Activated T-helper 9 cell treated with anti-CD3 and anti-CD28 coated beads, Interleukin-2, amount 50 U/mL, for 16 hours (primary cell): ENCODE data around the gene LLGL2.
"Not testable (repeated sequence)": the region's sequence is repeated elsewhere in the genome, so short reads cannot be mapped to it uniquely, and the experiment has no call there.

ENCODE experiments used
- DNase-seq: peaks from one replicate; pipeline ENCODE4 v3.0.0-alpha.2; 2020; ENCODE audit warnings: low read depth

Gene LLGL2, protein sequence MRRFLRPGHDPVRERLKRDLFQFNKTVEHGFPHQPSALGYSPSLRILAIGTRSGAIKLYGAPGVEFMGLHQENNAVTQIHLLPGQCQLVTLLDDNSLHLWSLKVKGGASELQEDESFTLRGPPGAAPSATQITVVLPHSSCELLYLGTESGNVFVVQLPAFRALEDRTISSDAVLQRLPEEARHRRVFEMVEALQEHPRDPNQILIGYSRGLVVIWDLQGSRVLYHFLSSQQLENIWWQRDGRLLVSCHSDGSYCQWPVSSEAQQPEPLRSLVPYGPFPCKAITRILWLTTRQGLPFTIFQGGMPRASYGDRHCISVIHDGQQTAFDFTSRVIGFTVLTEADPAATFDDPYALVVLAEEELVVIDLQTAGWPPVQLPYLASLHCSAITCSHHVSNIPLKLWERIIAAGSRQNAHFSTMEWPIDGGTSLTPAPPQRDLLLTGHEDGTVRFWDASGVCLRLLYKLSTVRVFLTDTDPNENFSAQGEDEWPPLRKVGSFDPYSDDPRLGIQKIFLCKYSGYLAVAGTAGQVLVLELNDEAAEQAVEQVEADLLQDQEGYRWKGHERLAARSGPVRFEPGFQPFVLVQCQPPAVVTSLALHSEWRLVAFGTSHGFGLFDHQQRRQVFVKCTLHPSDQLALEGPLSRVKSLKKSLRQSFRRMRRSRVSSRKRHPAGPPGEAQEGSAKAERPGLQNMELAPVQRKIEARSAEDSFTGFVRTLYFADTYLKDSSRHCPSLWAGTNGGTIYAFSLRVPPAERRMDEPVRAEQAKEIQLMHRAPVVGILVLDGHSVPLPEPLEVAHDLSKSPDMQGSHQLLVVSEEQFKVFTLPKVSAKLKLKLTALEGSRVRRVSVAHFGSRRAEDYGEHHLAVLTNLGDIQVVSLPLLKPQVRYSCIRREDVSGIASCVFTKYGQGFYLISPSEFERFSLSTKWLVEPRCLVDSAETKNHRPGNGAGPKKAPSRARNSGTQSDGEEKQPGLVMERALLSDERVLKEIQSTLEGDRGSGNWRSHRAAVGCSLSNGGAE

DNA sequence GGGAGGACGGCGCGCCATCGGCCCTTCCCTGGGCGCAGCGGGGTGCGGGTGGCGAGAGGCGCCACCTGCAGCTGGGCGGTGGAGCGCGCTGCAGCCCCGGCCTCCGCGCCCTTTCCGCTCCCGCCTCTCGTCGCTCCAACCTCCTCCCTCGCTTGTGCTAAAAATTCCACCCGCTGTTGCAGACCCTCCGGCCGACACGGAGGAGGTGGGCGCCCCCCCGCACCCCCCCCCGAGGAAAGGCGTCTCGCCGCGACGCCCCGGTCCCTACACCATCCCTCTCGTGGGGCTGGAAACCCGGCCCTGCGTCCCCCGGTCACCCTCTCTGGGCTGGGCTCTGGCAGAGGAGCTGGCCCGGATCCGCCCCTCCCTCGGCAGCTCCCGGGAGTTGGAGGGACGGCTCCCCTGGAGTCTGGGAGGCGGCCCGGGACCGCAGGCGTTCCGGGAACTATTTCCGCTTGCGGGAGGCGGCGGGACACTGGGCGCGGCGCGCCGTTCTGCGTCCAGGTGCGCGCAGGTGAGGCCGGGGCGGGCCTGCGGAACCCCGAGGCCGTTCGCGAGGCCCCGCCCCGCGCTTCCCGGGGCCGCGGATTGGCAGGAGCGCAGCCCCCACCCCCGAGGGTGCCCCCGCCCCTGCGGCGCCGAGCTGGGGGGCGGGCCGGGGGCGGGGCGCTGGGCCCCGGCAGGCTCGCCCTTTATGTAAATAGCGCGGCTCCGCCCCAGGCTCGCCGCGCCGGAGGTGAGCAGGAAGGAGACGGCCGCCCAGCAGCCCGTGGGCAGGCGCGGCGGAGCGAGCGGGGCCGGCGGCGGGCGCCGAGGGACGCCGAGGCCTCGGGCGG is at the start of gene LLGL2:
Gene LLGL2 (plus strand): TSS at position 728 of the 836 bp plus-strand sequence. CDS start 17,730 bp downstream, outside the sequence.
- peak; percentile 81 for DNase-seq

- no peak for DNase-seq
Measured at GRCh38 chr17:75475851-75476250, 49.6 kb upstream of the LLGL2 start.

DNA sequence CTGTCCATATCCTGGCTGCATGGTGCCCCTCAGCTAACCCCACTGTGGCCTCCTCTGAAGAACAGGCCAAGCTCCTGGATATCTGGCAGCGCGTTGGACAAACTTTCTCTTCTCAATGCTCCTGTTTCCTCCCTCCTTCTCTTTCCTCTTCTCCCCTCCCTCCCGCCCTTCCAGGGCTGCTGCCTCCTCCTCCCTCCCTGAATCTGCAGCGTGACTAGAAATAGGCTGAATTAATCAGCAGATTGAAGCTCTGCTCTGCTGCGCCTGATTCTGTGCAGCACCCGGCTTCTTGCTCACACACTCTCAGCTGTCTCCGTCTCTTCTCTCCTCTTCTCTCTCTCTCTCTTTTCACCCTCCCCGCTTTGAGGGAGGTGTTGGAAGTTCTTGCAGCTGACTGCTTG is 49.2 kb upstream of the LLGL2 start:
- DNase-seq: no peak

DNA sequence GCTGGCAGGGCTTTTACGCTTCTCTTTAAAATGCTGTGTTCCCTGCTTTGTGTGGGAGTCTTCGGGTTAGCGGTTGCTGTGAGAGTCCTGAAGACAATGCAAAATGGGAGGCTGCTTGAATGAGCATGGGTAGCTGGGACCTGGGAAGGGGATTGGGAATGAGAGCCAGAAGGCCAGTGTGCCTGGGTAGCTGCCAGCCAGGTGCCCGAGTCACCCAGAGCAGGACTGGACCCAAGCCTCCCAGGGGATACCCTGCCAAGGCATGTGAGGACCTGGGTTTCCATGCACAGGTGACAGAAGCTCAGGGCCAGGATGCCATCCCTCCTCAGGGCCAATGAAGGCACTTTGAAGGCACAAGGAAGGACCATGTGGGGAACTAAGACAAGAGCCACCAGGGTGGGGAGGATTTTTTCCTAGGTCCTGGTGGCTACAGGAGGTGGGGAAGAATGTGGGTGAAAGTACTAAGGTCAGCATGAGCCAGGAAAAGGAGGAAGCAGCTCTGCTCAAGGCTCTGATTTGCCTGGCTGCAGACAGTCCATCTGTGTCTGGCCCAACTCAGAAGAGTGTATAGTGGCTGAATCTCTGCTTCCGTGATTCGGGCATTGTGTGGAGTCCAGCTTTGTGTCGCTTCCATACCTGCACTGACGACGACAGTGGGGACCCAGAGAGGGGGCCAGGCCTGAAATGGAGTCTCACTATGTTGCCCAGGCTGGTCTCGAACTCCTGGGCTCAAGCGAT is 48.6 kb upstream of the LLGL2 start:
- no peak for DNase-seq

- DNase-seq: not testable (repeated sequence)
Measured at GRCh38 chr17:75477490-75477862, 48.0 kb upstream of the LLGL2 start.

DNA sequence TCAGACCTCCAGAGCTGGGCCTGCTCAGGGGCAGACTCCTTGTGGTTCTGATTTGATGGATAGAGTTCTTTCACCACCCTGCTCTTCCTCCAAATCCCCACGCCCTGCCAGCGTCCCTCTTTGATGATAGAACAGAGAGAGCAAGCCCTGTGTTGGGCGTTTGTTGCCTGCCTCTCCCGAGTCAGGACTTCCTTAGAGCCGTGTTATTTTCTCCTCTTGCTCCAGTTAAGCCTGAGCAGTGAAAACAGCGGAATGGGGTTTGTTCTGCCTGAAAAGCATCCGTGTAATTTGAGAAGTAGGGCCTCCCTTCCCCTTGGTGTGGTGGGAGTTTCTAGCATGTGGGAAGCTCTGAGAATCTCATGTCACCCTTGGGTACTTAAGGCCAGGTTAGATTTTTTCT is 47.0 kb upstream of the LLGL2 start:
- no peak for DNase-seq

GRCh38 chr17:75480281-75480680 is 45.2 kb upstream of the LLGL2 start:
- DNase-seq: no peak

DNA sequence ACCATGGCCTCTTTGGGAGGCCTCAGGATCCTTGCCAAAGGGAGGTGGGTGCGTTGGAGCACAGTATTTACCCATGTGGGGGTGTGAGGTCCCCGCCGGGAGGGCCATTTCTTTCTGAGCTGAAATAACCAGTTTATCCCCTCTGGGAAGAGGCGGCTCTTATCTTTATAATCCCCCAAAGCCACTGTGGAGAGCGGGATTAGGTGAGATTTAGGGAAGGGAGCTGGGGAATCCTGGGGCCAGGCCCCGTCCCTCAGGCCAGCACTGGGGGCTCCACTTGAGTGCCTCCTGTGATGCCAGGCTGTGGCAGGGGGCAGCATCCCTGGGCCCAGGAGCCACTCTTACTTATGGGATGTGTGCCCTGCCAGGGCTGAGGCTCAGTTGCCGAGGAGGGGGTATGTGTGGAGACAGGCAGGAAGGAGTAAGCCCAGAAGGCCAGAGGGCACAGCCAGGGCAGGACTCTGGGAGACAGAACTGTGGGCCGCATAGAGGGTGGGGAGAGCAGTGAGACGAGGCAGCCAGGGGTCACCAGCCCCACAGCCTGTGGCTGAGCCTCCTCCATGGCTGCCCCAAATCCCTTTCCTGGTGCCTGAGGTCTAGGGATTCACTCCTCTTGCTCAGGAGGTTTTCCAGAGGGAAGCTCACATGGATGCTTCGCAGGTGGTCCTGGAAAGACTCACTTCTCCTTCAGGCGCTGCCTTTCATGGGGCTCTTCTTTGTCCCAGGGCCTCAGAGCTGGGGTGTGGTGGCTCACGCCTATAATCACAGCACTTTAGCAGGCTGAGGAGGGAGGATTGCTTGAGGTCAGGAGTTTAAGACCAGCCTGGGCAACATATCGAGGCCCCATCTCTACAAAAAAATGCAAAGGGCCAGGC is 44.1 kb upstream of the LLGL2 start:
- no peak for DNase-seq

DNA sequence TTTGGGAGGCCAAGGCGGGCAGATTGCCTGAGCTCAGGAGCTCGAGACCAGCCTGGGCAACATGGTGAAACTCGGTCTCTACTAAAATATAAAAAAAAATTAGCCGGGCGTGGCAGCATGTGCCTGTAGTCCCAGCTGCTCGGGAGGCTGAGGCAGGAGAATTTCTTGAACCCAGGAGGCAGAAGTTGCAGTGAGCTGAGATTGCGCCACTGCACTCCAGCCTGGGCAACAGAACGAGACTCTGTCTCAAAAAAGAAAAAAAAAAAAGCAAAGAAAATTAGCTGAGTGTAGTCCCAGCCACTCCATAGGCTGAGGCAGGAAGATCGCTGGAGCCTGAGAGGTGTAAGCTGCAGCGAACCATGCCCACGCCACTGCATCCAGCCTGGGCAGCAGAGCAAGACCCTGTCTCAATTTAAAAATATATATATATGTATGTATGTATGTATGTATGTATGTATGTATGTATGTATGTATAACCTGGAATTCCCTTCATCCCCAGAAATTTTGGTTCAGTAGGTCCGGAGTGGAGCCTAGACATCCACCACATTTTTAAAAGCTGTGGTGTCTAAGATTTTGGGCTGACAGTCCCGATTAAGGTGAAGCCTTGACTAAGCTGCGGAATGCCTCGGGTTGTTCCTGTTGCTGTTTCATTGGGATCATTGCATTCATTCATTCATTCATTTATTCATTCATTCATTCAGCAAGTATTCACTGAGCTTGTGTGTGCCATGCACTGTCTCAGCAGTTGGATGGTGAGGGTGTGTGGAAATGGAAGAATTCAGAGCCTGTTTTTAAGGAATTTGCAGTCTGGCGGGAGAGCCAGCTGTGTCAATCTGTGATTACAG is 43.2 kb upstream of the LLGL2 start:
- no peak for DNase-seq

DNA sequence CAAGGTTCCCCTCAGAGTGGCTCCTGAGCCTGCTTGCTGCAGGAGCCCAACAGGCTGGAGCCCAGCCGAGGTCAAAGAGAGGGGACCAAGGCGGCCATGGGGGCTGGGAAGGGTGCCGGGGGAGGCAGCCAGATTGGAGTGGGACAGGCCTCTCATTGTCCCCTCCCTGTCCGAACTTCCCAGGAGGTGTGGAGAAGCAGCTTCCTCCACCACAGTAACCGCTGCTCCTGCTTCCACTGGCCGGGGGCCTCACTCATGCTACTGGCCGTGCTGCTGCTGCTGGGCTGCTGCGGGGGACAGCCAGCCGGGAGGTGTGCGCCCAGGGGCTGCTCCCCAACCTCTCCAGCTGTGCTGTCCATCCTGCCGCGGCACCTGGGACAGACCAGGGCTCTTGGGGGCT is 39.8 kb upstream of the LLGL2 start:
- DNase-seq: no peak

DNA sequence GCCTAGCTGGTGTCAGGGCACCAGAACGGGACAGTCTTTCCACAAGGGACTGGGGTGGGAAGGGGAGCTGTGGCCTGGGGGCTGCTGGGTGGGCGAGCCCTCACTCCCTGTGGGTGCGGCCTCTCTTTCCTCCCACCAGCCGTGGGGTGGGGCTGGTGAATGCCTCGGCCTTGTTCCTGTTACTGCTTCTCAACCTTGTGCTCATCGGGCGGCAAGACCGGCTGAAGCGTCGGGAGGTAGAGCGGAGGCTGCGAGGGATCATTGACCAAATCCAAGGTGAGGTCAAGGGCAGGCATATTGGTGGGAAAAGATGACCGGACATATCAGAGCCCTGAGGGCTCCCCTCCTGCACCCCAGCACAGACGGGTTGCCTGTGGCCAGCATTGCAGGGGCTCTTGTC is 39.3 kb upstream of the LLGL2 start:
- no peak for DNase-seq

DNA sequence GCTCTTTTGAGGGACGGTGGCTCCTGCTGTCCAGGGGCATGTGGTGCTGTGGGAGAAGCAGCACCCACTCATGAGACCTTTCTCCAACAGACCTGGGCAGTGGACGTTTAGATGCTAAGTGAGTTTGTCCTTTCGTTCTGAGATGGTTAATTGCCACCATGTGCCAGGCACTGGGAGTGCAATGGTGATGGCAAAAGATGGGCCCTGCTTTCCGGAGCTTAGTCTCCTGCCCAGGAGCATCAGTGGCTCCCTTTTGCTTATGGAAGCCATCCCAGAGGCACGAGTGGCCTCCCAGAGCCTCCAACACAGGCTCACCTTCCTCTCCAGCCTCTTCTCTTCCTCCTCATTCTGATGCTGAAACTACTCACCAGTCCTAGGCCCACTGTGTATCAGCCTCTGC is 38.5 kb upstream of the LLGL2 start:
- no peak for DNase-seq

DNA sequence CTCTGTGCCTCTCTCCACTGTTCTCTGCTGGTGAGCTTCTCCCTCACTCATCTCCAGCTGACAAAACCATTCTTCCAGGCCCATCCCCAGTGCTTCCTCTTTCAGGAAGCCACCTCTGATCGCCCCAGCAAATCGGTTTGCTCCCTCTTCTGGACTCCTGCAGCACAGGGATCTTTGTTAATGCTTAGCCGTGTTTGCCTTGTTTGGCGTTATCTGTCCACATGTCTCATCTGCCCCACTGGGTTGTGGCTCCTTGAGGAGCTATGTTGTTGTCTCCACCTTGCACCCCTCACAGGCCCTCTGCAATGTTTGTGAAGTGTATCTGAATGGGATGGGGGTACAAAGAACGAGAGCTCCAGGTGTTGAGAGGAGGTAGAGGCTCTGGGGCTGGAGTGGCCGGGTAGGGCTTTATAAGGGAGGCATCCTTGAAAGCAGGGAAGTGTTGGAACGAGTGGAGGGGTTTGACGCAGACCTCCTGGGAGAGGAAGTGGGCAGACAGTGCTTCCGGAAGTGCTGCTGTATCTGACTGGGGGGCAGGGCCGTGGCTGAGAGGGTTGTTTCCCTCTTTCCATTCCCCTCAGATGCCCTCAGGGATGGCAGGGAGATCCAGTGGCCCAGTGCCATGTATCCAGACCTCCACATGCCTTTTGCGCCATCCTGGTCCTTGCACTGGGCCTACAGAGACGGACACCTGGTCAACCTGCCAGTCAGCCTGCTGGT is 38.0 kb upstream of the LLGL2 start:
- no peak for DNase-seq

- no peak for DNase-seq
Measured at GRCh38 chr17:75488693-75489510, 36.6 kb upstream of the LLGL2 start.

- DNase-seq: no peak
Measured at GRCh38 chr17:75489511-75489955, 36.0 kb upstream of the LLGL2 start.

DNA sequence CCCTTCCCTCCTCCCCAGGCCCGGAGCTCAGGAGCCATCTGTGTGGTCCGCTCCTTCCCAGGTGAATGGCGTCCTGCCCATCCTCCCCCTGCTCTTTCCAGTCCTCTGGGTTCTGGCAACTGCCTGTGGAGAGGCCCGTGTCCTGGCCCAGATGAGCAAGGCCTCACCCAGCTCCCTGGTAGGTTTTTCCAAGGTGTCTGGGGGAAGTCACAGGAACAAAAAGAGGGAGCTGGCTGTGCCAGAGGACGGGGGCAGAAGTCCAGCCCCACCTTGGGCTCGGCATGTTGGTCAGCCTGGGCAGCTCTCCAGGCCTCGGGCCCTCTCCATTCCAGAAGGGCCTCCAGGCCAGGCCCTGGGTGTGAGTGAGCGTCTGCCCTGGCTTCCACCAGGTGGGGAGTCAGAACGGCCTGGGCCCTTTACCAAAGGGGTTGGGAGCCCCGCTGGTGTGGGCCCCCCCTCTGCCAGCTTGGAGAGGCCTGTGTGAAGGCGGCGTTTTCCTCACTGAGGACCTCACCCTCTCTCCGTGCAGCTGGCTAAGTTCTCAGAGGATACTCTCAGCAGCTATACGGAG is 35.2 kb upstream of the LLGL2 start:
- DNase-seq: no peak

- DNase-seq: no peak
Measured at GRCh38 chr17:75490953-75491649, 34.4 kb upstream of the LLGL2 start.
